HG03280 (cell line): ENCODE measurements around the gene NPY2R.

Source experiments
- ATAC-seq: cut with Tn5 transposase; IDR thresholded peaks from one replicate; pipeline ENCODE4 v1.9.1; 2021; ENCODE audit warnings: mild to moderate bottlenecking, moderate library complexity; ENCODE audit not compliant: unreplicated experiment

NPY2R gene

DNA sequence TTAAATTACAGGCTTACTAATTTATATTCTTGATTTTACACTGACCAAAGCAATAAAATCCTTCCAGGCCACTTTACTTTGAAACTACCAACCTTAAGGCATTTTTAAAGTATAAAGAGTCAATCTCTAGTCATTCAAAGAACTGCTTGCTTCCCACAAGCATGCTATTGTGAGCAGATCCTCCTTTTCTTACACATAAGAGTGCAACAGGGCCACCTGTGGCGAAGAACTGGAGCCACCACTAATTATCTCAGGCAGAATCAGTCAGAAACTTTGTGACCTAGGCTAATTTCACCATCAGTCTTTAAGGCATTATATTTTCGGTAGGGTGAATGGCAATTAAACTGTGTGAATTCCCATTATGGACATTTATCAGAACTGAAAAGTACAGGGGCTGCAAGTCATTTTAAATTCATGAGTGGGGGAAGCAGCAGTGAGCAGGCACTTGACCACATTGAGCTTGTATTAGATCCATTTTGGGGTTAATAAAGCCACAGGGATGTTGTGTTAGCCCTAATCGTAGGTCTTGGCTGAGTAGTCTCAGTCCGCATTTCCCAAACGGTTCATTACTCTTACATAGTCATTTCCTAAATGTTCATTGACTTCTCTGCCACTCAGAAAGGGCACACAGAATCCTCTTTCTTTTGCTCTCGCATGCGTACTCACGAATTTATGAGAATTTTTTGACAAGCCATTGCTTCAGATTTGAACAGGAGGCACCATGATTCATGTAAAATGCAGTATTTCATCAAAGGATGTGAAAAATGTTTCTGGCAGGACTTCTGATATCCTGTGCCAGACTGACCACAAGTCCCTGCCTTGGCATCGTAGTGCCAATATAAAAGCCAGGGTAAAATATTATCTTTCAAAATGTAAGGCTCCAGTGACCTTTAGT is 39.8 kb downstream of the NPY2R start:
- no peak for ATAC-seq

- no peak for ATAC-seq
Measured at GRCh38 chr4:155249016-155249566, 40.7 kb downstream of the NPY2R start.

DNA sequence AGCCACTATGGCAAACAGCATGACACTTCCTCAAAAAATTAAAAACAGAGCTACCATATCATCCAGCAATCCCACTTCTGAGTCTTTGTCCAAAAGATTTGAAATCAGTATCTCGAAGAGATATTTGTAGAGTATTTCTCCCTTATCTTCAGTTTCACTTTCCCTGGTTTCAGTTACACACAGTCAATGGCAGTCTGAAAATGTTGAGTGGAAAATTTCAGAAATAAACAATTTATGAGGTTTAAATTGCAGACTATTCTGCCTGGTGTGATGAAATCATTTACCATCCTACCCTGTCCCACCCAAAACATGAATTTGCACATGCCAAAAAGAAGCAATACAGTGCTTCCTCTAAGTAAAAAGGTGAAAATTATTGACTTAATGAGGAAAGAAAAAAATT is 43.9 kb downstream of the NPY2R start:
- ATAC-seq: no peak

DNA sequence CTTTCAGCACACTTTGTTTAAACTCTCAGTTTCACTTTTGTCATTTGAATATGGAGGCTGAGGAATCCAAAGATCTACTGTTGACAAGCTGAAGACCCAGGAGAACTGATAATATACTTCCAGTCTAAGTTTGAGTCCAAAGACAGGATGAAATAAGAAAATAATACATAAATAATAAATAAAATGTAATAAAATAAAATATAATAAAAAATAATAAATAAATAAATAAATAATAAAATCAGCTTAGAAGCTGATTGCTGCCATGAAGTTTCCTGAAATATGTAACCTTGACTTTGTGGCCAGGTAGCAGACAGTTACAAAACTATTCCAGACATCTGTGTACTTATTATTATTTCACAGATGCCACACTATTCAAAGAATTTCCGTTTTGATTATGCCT is 55.0 kb downstream of the NPY2R start:
- ATAC-seq: no peak

DNA sequence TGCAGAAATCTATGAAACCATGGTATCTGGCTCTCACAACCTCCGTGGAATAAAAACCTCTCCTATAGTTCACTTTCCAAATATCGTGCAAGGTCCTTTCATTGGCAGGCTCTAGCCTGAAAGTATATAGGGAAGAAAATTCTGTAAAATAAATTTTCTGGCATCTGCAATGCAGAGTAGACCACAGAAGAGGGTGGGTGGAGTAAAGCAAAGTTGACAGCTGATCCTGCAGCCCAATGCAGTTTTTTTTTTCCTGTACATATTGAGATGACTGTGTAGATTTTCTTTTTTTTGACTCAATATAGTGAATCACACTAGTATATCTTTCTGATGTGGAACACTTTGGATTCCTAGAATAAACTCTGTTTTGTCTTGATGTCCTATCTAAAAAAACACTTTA is 56.7 kb downstream of the NPY2R start:
- ATAC-seq: no peak
